Erythroblast (primary cell): Measurements from ENCODE around the gene PCF11.

ENCODE experiments used
- DNase-seq, 2 experiments: peaks; one replicate each; lab custom pipeline; 2025; lab: John Stamatoyannopoulos, UW
- GATA1 ChIP-seq: IDR thresholded peaks from 2 replicates; pipeline ENCODE4 v1.6.1; 2011; ENCODE audit warnings: low read depth, mild to moderate bottlenecking, control low read depth, low read length, moderate library complexity
- POLR2A ChIP-seq: IDR thresholded peaks from 2 replicates; pipeline ENCODE4 v1.6.1; 2011; ENCODE audit warnings: mild to moderate bottlenecking, low read length

Gene PCF11

DNA sequence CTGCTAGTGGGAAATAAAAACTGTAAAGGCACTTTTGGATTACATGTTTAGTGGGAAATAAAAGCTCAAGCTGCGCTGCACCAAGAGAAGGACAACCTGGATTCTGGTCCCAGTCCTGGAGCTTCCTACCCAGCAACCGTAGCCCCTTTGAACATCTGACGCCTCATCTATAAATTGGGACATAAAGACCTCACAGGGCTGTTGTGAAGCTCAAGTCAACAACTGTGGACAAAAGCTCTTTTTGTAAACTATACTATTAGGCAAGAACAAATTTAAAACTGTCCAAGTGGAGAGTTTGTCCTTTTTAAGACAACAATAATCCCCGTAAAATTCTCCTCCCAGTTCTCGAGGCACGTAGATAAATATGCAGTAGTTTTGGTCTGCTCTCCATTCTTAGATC lies 17.6 kb upstream of the PCF11 start:
- DNase-seq = no peak
- TF ChIP-seq POLR2A (no peak), GATA1 (no peak)

DNA sequence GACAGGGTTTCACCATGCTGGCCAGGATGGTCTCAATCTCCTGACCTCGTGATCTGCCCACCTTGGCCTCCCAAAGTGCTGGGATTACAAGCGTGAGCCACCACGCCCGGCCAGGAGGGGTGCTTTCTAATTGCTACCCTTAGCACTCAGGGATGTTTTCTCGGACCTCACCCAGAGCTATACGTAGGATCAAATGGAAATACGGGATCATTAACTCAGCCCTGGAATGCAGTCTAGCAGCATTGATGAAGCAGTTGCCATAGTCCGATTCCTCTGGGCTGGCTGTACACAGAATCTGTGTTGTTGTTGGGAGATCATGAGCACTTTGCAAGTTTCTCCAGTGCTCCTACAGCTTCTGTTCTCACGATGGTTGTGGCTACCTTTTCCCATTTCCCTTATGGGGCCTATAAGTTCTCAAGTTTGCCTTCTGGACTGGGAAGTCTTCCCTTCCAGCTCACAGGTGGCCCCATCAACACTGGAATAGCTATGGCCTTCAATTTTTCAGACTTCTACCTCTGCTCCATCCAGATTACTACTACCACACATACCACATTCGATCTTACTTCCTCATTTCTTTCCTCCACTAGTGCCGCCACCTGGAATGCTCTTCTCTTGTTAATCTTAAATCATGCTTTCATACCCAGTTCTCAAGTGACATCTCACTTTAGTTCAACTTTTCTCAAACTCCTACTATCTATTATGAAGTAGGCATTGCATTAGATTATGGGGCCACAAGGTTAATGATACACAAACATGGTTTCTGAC lies 16.1 kb upstream of the PCF11 start:
- no peak for TF ChIP-seq POLR2A
- no peak for TF ChIP-seq GATA1
- DNase-seq = no peak

DNA sequence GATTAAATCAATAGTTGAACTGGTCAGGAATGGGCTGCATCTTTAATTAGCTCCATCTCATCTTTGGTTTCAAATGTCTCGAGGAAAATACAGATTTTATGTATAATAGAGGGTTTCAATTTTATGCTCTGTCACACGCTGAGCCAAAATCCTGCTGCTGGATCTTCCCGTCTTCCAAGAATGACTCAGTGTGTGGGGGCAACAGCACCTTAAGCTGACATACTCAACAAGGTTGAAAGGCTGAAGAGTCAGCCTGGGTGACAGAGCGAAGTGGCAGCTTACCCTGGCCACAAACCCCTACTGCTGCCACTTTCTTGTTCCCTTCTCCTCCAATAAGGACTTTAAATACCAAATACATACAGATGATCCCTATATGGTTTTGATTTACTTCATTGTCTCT lies 9.0 kb upstream of the PCF11 start:
- no peak for TF ChIP-seq POLR2A
- TF ChIP-seq GATA1 = no peak
- DNase-seq = no peak

DNA sequence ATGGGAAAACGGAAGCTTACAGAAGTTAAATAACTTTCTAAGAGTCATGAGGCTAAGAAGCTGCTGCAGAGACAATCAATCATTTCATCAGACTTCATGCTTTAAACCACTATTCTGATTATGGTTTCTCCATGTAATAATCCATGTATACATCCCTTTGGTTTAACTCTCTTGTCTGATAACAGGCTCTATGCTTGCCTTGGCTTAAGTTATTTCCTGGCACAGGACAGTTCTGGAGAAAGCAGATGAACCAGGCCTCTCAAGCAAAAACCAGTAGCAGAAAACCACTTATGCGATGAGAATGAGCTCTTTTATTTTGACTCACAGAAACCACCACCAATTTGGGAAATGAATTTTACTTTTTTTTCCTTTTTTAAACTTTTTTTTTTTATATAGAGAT lies 6.5 kb upstream of the PCF11 start:
- peak in 1 of 2 experiments; percentile 15 for DNase-seq
- TF ChIP-seq GATA1 (no peak), POLR2A (no peak)

DNA sequence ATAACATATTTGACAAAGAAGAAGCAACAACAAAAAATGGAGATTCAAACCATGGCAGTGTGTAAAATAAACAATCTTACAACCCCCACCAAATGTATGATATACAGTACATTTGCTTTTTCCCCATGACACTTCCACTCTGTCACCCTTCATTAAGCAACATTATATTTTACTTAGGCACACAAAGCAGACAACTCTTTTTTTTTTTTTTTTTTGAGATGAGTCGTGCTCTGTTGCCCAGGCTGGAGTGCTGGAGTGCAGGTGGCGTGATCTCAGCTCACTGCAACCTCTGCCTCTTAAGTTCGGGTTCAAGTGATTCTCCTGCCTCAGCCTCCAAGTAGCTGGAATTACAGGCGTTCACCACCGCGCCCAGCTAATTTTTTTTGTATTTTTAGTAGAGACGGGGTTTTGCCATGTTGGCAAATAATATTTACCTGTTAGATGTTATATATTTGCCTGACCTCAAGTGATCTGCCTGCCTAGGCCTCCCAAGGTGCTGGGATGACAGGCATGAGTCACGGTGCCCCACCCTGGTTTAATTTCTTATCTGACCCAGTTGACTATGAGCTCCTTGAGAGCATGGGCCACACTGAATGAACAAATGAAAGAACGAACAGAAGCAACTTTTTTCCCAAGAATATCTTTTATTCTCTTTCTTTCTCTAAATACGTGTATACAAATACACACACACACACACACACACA lies 5.5 kb upstream of the PCF11 start:
- DNase-seq = peak; percentile 90
- no peak for TF ChIP-seq POLR2A
- TF ChIP-seq GATA1 = peak; percentile 9

DNA sequence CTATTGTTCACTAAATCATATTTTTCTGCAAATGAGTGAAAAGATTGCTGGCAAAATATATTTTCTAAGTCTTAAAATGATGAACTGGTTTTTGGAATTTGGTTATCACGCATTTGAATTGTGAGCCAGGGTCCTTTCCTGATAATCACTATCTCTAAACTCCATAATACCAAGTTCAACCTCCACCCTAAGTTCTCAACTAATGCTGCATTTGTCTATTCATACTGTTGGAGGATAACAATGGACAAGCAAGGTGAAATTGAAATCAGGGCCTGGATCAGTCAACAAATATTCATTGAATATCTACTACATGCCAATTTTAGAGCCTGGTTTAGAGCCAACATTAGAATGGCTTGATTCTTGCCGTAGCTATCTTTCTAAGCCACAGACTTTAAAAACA lies 4.7 kb upstream of the PCF11 start:
- TF ChIP-seq GATA1 = no peak
- TF ChIP-seq POLR2A = no peak
- DNase-seq = peak; percentile 55 to 78

DNA sequence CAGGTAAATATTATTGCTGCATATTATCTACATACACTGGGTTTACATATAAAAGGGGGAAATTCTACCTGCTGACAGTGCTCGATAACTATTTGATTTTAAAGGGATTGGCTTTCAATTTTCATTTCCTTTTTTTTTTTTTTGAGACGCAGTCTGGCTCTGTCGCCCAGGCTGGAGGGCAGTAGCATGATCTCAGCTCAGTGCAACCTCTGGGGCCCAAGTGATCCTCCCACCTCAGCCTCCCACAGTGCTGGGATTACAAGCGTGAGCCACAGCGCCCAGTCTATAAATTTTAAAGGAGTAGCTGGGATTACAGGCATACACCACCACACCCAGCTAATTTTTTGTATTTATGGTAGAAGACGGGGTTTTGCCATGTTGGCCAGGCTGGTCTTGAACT lies 3.2 kb upstream of the PCF11 start:
- DNase-seq = no peak
- TF ChIP-seq POLR2A (no peak), GATA1 (no peak)

DNA sequence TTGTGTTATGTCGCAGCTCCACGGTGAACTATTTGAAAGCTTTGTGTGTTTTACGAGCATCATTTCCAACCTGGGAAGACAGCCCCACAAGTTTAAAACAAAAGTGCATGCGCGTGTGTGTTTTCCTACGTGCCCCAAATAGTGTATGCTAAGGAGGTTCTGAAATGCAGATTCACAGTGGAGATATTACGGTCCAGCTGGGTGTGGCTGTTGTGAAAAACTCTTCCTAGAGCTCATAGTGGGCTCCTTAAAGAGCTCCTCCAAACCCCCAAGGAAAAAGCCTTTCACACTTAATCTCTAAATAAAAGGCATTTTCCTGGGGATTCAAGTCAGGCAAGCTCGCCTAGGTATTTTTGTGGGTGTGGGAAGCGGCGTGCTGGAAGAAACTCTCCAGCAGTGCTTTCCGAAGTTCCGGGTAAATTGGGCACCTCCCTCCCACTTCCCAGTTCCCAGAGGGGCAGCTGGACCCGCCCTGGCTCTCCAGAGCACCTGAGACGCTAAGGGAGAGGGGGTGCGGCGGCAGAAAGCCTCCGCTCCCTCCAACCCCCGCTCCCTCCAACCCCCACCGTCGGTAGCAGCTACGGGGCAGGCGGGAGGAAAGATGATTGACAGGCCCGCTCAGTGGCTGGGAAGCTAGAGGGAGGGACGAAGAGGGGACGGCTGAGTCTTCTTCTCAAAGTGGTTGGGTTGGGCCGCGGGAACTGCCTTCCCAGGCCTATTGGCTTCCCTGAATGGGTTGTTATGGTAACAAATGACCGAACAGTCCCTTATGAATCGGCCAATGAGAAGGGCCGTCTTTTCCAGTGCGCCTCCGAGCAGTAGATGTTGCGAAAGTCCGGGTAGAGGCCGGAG lies 561 bp upstream of the PCF11 start:
- no peak for TF ChIP-seq POLR2A
- no peak for TF ChIP-seq GATA1
- DNase-seq = peak; percentile 100

DNA sequence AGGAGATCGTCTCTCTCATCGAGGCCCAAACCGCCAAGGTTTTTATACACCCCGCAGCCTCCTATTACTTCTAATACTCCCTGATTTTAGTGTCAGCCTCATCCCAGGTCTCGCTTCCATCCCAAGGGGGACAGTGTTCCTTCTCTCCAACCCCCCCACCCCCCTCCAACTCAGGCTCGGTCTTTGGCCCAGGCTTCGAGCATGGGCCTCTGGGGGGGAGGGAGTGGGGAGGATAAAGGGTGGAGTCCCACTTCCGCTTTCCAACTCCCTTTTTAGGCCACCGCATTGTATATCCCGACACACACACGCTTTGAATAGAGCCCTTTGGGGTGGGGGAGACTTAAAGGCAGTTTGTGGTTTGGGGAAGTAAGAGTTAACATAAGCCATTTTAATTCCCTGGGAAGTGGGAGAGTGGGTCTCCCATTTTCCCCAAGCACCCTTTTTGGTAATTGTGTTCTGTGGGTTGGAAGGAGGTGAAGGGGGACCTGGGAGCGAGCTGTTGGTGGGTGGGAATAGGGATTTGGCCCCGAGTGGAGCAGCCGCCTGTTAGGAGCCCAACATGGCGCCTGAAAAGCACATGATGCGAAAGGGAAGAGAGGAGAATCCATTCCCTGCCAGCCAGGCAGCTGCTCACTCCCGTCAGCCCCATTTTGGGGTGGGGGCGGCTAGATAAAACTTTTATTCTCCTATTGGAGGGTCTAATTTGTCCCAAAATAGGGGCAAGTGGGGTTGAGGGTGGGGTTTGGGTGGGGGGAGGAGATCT lies 844 bp downstream of the PCF11 start:
- peak; percentile 78 to 84 for DNase-seq
- TF ChIP-seq POLR2A (no peak), GATA1 (no peak)

DNA sequence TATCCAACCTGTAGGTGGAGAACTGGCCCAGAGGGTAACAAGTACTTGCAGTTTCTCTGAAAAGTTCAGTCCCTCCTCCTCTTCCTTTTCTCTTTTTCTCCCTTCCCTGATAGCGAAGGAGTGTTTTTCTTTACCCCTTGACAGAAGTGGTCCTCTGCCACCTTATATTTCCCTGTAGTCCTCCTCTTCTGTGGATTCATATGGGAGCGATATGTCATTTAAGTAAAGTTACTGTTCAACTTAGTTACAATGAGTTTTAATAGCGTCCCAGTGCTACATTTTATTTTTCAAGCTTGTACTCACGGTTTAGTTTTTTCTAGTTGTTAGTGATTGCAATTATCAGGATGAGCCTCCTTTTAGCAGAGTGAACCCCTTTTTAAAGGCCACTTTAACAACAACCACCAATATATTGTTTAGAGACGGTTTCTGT lies 1.4 kb downstream of the PCF11 start:
- DNase-seq = peak in 1 of 2 experiments; percentile 46
- TF ChIP-seq POLR2A (no peak), GATA1 (no peak)

DNA sequence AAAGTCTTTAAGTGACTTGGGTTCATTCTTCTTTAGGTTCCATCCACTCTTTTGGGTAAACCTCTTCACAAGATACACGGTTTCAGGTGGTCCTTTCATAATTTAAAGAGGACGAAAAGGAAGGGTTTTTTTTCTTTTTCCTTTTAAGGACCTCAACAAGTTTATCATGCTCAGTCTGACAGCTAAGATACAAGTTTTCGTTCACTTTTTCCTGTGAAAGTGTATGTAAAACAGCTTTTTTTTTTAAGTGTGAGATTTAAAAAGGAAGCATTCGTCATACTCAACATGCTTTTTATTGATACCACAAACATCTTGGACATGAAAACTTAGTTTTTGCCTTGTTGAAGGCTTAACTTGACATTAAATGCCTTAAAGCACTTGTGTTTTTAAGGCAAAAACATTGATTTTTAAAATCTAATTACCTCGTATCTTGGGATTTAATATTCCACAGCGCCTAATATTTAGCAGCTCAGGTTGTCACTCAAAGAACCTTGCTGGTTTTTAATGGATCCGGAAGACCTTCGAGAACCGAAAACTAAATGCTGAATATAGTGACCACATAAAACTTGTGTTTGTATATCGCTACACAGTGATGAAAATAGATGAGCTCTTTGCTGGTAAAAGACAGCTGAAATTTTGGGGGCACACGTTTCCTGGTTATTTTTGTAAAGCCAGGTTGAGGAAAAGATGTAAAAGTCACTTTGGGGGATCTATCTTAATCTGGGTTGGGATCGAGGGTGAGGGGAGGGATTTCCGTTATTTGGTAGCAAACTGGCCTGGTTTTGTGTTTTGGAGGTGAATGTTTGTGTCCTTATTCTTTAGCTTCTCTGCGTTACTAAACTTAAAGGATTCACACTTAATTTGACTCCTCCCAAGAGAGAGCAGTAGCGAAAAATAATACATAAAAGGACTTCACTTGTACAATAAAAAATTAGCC lies 2.3 kb downstream of the PCF11 start:
- DNase-seq = peak; percentile 36 to 47
- no peak for TF ChIP-seq POLR2A
- TF ChIP-seq GATA1 = no peak
